Hematopoietic multipotent progenitor cell (in vitro differentiated cells): ENCODE measurements around the gene TAAR1. TPM values are rescaled to one million over a fixed set of nuclear protein-coding genes. Genes with fewer than 3 reads are reported as not detected.
"Not testable (repeated sequence)": the region's sequence is repeated elsewhere in the genome, so short reads cannot be mapped to it uniquely, and the experiment has no call there.

Source experiments
- DNase-seq, 3 donors: peaks; one replicate each; pipeline ENCODE4 v3.0.0-alpha.2; 2011 to 2015; ENCODE audit warnings: low read depth in 2 of 3, low spot score in 2 of 3
- total RNA-seq: library from RNA; depleted of rRNA; stranded (reverse); fragments of >200 nt; gene quantifications from one replicate; pipeline ENCODE4 v1.2.3, GENCODE V29; 2012

TAAR1 gene
- total RNA-seq, 1 donor: not detected

DNA sequence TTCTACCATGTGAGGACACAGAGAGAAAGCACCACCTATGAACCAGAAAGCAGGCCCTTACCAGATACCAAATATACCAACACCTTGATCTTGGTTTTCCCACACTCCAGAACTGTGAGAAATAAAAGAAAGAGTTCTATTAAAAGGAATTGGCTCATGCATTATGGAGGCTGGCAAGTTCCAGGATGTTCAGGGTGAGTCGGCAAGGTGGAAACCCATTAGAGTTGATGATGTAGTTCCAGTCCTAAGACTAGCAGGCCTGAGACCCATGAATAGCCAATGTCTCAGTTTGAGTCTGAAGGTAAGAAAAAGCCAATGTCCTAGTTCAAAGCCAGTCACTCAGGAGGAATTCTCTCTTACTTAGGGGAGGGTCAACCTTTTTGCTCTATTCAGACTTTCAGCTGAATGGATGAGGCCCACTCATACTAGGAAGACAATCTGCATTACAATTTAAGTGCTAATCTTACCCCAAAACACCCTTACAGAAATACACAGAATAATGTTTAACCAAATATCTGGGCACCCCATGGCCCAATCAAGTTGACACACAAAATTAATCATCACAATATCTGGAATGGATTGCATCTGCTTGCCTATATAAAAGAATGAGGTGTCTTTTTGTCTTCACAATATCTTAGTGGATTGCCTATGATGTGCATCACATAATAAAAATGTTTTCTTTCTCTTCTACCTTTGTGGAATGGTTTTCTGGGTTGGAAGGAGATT, 5.5 kb upstream of the TAAR1 start:
- no peak for DNase-seq

DNA sequence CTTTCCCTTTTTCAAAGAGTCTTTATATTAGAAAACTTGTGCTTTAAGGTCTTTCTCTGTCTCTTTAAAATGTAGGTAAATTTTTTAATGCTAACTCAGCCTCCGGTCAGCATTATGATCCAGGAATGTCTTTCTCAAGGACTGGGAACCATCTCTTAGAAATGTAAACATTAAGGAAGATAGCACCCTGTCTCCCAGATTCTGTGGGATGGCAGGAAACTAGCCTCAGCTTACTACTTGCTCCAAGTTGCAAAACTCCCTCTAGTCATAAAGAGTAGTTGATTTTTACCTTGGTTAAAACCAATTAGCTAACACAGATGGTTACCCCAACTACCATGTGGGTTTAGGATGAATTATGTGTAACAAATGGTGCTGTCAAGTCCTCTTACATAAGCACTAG, 4.7 kb upstream of the TAAR1 start:
- no peak for DNase-seq

DNA sequence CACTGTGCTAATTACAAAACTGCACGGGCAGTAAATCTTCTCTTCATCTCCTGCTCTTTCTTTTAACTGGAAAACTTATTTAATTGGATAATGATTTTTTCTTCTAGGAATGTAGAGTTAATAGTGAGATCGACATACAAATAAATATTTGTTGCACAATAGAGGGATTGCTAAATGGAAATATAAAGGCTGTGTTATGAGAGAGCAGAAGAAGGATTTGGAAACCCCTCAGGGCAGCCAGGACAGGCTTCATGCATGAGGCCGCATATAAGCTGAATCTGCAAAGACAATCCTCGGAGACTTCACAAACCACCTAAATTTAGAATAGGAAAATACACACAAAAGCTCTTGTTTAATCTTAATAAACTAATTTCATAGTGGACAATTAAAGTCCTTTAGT, 2.9 kb upstream of the TAAR1 start:
- DNase-seq: no peak

DNA sequence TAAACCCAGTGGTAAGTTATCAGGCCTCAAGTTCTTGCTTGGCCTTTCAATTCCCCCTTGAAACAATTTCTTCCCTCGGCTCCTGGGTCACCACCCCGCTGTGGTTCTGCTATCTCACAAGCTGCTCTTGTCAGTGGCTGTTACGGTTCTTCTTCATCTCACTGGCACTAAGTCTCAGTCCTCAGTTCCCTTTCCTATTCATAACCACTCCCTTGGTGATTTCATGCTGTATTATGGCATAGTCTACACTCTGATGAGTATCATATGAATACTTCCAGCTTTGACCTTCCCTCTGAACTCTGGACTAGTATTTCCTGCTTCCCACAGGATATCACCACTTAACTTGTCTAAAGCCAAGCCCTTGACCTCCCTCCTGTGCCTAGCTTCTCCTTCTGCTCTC, 7.9 kb downstream of the TAAR1 start:
- no peak for DNase-seq

DNA sequence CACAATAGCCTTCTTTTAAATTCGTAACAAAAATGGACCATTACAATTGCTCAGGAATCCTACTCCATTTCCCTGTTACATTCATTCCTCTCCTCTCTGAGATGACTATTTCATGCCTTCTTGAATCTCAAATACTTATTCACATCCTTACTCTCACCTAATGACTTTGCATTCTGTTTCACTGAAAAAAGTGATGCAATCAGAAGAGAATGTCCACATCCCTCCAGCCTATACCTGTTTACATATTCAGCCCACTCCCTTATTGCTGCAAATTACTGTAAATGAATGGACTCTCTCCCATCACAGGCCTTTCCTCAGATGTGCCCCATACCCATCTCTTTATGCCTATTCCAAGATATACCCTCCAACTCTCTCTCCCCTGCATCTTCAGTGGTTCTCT, 8.6 kb downstream of the TAAR1 start:
- no peak for DNase-seq

DNA sequence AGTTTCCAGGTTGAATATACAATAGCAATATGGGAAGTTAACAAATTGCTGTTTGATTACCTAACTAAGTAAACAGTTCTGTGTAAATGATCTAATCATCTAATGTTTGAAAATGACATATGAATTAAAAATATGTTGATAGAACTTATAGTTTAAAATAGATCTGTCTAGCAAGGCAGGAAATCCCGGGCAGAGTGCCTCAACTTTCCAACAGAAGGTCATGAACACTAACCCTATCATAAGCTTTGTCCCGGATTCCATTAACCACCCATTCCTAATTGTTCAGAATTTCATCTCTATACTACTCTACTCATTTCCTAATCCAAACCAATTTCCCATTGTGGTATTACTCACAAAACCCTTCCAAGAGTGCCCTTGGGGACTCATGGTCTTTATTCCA, 10.2 kb downstream of the TAAR1 start:
- DNase-seq: no peak

DNA sequence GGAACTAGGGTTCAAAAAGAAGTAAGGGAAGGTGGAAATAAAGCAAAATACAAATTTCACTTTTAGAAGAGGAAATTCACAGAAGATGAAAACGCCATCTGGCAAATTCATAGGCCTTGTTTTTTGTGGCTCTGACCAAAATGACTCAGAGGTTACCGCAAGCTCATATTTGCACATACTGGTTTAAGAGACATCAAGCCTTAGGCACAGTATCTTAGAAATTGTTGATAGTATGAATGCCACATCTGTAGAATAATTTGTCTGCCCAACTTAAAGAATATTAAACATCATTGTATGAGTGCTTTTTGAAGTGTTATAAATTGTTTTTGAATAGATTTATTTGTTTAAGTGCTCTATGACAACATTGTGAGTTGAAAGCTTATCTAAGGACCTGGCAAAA, 10.6 kb downstream of the TAAR1 start:
- peak in 2 of 3 donors; percentile 12 to 19 for DNase-seq

DNA sequence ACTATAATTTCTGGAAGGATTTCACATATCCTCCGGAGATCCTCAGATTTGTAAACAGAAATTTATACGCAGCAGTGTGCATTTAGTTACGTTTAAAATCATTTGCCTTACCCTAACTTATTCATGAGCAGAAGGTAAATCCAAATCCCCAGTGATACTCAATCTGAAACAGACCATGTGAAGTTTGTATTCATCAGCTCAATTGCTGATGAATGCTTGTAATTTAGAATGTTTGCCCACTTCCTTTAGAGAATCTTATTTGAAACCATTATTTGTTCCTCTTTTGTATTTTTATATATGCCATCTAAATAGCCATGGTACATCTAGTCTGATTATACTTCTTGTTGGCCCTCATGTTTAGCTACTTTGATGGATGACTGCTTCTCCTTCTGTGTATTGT, 15.4 kb downstream of the TAAR1 start:
- no peak for DNase-seq

DNA sequence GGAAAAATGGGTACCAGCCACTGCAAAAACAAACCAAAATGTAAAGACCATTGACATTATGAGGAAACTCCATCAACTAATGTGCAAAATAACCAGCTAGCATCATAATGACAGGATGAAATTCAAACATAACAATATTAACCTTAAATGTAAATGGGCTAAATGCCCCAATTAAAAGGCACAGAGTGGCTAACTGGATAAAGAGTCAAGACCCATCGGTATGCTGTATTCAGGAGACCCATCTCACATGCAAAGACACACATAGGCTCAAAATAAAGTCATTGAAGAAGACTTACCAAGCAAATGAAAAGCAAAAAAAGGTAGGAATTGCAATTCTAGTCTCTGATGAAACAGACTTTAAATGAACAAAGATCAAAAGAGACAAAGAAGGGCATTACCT, 21.8 kb downstream of the TAAR1 start:
- not testable (repeated sequence) for DNase-seq

DNA sequence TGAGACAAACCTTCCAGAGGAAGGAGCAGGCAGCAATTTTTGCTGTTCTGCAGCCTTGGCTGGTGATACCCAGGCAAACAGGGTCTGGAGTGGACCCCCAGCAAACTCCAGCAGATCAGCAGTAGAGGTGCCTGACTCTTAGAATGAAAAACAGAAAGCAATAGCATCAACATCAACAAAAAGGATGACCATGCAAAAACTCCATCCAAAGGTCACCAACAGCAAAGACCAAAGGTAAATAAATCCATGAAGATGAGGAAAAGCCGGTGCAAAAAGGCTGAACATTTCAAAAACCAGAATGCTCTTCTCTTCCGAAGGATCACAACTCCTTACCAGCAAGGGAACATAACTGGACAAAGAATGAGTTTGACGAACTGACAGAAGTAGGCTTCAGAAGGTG, 23.1 kb downstream of the TAAR1 start:
- not testable (repeated sequence) for DNase-seq

DNA sequence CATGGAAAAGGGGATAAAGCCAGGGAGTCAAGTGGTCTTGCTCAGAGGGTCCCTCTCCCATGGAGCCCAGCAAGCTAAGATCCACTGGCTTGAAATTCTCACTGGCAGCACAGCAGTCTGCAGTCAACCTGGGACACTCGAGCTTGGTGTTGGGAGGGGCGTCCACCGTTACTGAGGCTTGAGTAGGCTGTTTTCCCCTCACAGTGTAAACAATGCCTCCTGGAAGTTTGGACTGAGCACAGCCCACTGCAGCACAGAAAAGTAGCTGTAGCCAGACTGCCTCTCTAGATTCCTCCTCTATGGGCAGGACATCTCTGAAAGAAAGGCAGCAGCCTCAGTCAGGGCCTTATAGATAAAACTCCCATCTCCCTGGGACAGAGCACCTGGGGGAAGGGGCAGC, 23.7 kb downstream of the TAAR1 start:
- DNase-seq: not testable (repeated sequence)

DNA sequence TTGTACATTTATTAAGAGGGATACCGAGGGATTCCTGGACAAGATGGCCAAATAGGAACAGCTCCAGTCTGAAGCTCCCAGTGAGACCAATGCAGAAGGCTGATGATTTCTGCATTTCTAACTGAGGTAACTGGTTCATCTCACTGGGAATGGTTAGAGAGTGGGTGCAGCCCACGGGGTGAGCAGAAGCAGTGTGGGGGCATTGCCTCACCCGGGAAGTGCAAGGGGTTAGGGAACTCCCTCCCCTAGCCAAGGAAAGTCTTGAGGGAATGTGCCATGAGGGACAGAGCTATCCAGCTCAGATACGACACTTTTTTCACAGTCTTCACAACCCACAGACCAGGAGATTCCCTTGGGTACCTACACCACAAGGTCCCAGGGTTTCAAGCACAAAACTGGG, 24.2 kb downstream of the TAAR1 start:
- no peak for DNase-seq

DNA sequence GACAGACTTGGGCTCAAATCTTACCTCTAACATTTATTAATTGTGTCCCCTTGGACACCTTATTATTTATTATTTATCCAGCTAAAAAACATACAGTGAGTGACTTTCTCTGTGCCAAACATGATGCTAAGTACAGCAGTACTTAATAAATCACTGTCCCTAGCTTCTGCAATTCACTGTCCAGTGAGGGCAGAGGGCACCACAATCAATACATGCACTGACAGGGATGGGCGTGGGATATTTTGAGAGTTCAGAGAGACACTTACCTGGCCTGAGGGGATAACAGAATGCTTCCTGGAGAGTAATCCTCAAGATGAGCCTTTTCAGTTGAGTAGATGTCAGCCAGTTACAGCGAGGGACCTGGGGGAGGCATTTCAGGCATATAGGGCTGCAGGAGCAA, 25.6 kb downstream of the TAAR1 start:
- no peak for DNase-seq

DNA sequence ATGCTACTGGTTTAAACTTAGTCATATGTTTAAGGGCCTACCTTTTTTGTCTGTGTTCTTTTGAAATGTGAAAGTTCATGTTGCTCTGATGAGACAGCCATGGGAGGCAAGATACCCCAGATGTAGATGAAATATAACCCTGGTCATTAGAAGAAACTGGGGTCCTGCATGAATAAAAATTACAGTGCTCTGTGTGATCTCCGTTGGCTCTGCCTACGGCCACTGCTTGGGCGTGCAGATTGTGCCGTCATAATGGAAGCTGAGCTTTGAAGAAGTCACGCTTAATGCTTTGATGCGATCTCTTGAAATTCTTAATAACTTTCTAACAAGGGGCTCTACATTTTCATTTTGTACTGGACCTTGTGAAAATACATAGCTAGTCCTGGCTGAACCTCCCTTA, 34.8 kb downstream of the TAAR1 start, which contains the start of gene TAAR2:
Gene TAAR2 (minus strand): TSS at position 101 of the 400 bp plus-strand sequence. CDS start 0 bp downstream, at position 101.
- no peak for DNase-seq

DNA sequence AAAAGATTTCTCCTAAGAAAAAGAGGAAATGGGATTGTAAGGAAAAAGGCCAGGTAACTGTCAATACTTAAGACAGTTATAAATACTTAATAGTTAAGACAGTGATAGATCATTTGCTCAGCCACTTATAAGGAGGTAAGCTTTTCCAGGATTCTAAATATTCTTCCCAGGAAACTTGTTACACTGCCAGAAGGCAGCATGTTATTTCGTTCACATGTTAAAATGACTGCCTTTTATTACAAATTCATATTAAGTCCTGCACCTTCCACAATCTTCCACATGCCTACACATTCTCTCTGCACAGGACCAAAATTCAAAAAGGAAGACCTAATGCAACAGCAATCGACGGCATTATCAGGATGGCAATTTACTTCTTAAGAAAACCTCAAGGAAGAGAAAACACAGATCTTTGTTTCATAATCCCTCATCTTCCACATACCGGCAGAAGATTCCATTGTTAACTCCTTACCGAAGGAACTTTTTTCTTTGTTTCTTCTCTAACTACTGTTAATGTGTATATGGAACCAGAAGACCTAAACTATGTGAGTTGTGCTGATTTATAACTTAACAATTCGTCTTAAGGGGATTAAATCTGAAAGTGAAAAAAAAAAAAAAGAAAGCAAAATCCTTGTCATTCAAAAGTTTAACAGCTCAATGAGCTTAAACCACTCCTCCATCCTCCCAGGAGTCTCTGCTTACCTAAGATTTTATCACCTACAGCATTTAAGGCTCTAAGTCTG, 35.7 kb downstream of the TAAR1 start:
- DNase-seq: no peak

DNA sequence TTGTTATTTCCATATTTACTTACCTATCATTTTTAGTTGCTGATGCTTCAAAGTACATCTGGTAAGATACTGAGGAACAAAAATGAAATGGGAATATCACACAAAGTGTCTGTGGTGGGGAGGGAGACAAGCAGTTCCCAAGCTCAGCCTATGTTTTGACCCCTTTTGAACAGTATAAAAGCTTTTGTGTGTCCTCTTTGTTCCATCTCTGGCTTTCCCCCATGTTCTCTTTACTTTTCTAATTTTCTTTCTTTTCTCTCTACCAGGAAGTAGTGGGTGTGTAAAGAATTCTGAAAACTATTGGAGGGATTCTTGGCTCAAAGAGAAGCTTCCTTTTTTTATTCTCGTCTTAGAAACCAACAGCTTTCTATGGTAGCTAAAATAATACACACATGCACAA, 42.3 kb downstream of the TAAR1 start:
- no peak for DNase-seq

DNA sequence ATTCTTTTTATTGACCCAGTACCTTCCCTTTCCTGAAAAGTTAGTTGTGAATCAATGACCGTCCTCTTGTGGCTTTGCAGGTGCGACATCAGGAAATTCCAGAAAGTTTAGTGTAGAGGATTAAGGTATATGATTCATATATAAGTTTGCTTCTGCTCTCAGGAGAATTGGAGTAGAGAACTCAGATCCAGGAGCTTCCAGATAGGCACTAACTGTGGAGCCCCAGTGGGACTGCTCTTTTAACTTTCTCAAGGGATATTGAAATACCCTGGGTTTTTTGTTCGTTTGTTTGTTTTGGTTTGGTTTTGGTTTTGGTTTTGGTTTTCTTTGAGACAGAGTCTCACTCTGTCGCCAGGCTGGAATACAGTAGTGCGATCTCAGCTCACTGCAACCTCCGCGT, 44.4 kb downstream of the TAAR1 start:
- DNase-seq: peak in 1 of 3 donors; percentile 27

DNA sequence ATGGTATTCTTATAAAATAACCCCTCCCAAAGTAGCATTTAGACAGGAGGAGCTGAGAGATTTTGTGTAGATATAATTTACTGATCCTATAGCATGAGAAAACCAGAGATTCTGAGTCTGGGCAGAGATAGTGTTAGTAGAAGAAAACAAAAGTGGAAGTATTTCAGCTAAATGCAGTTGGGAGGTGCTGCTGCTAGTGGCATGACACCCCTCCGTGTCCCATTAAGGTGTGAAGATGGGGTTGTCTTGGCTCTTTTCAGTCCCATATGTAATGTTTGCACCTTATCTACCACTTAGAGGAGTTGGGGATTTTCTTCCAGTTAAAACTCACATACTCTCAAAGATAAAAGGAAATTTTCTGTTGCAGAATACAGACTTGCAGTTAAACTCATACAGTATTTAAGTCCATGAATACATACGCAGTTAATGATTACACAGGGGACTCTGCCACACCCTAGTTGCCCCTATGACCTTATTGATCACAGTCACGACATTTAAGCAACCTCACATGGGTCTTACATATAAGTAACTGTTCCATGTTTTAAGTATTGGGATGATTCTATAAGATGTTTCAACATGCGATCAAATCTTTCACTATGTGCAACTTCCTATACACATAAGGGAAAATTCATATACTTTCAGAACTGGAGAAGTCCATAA, 46.4 kb downstream of the TAAR1 start:
- no peak for DNase-seq

DNA sequence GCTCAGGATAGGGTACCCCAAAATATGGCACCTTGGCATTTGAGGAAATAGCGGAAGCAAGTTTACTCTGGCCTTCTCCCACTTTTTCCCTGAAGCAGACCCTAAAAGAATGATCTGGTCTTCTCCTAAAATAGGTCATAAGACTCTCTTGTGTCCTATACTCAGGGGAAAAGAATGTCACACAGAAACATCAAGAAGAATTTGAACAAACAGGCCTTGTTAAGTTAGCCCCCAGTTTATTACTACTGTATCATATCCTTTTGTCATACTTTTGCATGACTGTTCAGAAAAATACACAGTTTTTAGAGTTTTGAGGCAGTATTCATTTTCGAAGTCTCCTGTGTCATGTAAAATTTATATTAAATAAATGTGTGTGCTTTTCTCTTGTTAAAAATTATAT, 47.4 kb downstream of the TAAR1 start:
- no peak for DNase-seq

DNA sequence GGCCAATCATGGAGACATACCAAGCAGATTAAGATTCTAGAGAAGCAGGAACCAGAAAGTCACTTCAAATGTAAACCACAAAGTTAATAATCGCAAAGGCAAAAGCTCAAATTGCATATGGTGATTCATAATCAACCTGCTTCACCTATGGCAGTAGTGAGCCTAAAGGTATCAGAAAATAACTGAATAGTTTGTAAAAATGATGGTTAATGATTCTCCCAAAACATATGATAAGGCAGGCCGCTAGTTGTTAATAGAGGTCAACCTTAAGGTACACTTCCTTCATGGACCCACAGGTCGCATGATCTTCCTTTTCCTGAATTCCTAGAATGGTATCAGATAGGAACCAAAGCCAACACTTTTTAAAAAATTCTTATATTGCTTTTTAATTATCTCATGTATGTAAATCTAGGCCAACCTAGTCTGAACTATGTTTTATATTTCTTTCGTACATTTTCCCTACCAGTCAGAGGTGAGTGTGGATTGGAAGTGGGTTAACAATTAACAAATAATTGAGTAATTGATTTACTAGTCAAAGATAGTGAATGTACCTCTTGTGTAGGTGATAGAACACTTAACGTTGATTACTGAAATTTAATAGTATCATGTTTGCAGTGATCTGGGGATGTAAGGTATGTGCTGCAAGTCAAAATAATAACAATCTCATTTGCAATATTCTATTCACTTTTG, 51.3 kb downstream of the TAAR1 start:
- no peak for DNase-seq

DNA sequence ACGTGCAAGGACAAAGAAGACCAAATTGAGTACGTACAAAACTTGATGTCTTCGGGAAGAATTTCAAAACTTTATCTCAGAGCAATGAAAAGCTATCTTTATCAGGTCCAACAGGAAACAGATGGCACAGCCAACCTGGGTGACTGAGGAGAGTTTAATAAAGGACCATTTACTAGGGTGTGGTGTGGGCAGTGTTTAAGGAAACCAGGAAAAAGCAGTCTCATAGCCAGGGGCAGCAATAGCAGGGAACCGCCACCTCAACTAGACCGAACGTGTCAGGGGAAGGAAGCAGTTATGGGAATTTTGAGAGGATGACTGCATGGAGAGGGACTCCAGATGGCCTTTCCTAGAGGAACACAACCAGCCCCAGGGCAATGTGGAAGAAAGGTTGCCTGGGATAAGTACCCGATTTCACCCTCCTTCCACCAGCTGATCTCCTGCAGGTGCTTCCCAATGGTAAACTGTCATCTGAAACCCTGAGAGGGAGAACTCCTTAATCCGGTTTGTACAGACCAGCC, 54.3 kb downstream of the TAAR1 start:
- DNase-seq: no peak
